Head of caudate nucleus (tissue), 42 donors: Measurements from ENCODE around the gene ACACA.
"Not testable (repeated sequence)": the region's sequence is repeated elsewhere in the genome, so short reads cannot be mapped to it uniquely, and the experiment has no call there.

Source experiments
- DNase-seq, 42 donors: peaks; one replicate each; pipeline versions ENCODE4 v3.0.0 to v3.0.0-alpha.2; 2020 to 2021; ENCODE audit warnings: mixed read lengths in 7 of 42
- intact Hi-C: fragments of 100-400 bp; cut with DNase I; formaldehyde crosslinking; loops from one replicate; pipeline ENCODE4 v1.15.0; 2022

The ACACA gene

DNA sequence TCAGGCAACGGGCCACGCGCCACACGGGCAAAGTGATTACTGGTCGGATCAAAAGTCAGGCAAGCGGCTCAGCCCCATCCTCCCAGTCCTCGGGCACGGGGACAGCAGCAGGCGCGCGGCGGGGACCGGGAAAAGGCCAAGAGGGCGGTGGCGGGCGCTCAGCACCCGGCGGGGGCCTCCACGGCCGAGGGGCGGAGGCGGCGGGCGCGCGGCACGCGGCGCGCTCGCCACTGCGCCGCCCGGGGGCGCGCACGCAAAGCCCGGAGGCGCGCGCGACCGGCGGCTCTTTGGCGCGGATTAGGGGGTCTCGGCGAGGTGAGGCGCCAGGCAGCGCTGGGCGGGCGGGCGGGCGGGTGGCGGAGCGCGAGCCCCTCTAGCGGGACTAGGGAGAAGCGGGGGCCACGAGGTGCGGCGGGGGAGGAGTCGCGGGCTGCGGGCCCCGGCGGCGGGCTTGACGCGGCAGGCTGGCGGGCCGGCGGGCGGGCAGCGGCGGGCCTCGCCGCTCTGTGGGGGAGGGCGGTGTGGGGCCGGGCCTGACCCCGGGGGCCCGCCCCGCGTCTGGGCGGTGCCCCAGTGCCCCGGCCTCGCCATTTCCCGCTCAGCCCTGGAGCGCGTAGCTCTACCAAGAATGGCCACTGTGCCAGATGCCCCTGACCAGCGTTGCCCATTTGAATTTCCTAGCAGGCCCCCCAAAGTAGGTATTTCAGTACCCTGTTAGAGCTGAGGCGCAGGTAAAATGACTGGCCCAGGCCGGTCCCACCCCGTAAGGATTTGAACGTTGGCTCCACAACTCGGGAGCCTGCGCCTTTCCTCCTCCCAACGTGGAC is at the start of gene ACACA, which contains the start of gene TADA2A:
Gene ACACA, minus strand, starts transcription at position 202 of the 827 bp plus-strand sequence. CDS start 537 bp downstream, outside the sequence.
Gene TADA2A, plus strand, starts transcription at position 252 of the 827 bp plus-strand sequence. CDS start 4,480 bp downstream, outside the sequence.
- intact Hi-C loops, result loop anchor here (5.0 kb wide), 2 partner anchors 35 to 50 kb away; no protein-coding TSS in a partner anchor
- DNase-seq, result peak; percentile 40 to 89 (median 74)

DNA sequence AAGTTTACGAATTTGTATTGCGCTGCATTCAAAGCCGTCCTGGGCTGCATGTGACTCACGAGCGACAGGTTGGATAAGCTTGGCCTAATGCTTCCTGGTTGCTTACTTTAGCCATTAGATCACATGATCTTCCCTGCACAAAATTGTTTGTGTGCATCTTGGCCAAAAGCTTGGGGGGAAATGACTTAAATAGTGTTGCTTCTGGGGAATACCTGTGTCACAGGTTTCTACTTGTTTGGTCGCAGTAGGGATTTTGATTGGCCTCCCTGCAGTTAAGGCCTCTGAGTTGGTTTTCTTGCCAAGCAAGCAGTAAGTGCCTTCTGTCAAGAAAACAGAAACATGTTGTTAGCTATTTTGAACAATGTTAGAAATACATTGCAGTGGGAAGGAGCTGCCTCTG is 43.5 kb upstream of the ACACA start:
- no peak for DNase-seq
- intact Hi-C loops, result no loop called here

DNA sequence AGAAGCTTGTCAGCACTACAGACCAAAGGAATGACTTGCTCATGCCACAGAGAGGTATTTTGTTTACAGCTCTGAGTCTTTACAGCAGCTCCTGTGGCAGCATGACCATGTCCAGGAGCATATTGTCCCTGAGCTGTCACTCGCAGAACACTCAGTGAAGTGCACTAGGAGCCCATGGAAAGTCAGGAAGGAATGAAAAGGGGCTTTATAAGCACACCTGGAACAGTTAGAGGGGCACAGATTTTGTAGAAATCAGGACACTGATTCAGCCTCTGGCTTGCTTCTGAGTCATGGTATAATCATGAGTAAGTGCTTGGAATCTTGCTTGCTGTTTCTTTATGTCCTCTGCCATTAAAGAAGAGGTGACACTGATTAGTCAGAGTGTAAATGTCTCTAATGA is 41.0 kb upstream of the ACACA start:
- peak in 1 of 42 donors; percentile 19 for DNase-seq
- intact Hi-C loops, result no loop called here

DNA sequence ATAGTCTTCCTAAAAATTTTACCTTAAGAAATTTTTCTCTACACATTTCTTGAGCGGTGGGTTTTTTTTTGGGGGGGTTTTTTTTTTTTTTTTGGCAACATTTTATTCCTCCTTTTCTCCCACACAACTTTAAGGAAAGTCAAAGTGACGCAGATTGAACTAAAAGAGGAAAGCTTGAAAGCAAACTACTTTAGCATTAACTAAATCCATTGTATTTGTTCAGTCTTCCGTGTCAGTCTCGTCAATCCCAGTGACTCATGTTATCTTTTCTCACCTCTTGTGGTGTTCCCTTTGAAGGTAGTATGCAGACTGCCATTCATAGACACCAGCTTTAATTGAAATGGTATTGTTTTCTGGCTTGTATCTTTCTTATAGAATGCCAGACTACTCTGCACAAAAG is 39.4 kb upstream of the ACACA start:
- intact Hi-C loops, result no loop called here
- DNase-seq, result peak in 11 of 42 donors; percentile 4 to 60 (median 26)

DNA sequence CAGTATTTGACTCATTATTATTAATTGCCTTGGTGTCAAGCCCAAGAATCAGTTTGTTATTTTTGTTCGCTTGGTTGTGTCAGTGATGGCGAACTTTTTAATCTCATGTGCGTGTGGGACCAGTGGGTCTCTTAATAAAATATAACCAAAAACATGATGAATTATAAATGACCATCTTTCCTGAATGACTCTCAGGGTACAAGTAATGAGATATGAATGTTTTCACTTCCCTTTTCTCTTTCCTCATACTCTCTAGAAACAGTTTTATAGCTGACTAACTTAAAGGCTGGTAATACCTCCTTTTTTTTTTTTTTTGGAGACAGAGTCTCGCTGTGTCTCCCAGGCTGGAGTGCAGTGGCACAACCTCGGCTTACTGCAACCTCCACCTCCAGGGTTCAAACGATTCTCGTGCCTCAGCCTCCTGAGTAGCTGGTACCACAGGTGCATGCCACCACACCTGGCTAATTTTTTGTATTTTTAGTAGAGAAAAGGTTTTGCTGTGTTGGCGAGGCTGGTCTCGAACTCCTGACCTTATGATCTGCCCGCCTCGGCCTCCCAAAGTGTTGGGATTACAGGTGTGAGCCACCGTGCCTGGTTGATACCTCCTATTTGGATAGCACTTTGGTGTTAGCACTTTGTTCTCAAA is 34.9 kb upstream of the ACACA start:
- intact Hi-C loops, DNase-seq: not testable (repeated sequence)

DNA sequence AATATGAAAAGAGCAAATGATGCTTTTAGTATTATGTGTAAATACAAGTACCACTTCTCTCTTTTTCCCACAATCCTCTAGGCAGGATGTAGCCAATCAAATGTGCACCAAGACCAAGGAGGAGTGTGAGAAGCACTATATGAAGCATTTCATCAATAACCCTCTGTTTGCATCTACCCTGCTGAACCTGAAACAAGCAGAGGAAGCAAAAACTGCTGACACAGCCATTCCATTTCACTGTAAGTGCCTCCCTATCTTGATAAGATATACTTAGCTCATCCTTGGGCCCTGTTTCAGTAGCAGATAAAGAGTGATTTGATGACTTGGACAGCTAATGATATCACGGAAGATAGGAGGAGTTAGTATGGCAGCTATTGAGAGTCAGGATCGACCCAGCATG is 33.8 kb upstream of the ACACA start:
- no peak for DNase-seq
- intact Hi-C loops, result no loop called here

DNA sequence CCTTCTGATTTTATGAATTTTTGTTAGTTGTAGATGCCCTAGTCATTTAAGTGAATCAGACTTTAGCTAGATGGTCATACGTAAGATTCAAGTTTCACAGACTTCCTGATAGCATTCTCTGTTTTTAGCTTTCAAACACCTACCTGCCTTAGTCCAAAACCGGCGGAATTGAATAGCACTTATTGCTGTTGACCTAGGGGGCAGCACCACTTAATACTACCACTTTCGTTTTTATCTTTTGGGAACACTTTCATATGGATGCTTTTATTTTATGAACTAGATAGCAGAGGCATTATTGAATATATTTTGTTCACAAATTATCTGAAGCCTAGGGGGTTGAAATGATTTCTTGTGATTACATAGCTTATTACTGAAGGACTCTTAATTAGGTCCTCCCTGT is 31.5 kb upstream of the ACACA start:
- intact Hi-C loops, result no loop called here
- peak in 1 of 42 donors; percentile 29 for DNase-seq

DNA sequence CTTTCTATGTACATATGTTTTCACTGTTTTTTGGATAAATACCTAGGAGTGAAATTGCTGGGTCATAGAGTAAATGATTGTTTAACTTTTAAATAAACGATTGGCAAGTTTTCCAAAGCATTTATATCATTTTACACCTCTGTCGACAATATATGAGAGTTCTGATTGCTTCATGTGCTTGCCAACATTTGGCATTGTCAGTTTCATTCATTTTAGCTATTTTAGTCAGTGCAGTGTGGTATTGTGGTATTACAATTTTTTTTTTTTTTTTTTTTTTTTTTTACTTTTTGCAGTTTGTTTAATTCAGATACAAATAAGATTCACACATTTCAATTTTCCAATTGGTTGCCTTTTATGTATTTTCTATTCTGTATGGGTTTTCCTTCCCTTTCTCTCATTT is 26.0 kb upstream of the ACACA start:
- DNase-seq, result no peak
- intact Hi-C loops, result no loop called here

DNA sequence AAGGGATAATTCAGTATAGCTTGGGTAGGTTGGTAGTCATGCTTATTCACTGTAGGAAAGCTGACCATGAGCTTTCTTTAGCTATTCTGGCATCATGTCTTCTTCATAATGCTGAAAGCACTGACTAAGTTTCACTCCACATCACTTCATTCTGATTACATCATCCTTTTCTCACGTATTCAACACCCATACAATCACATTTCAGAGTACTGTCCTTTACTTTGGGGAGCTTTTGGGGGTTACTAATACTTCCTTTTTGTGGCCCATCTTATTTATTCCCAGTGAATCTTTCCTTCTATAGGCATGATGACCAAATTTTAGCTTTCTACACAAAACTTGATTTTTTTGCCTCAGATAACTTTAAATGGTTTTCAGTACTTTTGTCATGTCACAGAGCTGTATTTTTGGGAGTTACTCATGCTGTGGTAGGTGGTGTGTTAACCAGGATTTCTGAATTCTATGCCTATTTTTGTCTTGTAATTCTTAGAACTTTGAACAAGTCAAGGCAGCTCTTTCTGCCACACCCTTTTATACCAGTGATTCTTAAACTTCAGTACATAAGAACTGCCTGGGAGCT is 23.5 kb upstream of the ACACA start:
- peak in 3 of 42 donors; percentile 12 to 36 (median 15) for DNase-seq
- intact Hi-C loops, result no loop called here

DNA sequence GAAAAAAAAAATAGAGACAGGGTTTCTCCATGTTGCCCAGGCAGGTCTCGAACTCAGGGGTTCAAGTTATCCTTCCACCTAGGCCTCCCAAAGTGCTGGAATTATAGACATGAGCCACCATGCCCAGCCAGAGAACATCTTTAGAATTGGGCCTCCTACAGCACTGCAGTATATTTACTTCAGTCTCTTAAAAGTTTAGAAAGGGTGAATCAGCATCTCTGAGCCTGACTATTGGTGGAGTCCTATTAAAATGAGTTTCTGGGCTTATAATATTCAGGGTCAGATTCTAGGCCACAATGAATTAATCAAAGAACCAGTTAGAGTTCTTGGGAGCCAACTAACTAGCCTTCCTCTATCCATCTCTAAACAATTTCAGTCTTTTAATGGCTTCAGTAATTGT is 22.8 kb upstream of the ACACA start:
- DNase-seq, result peak in 1 of 42 donors; percentile 26
- intact Hi-C loops, result no loop called here

DNA sequence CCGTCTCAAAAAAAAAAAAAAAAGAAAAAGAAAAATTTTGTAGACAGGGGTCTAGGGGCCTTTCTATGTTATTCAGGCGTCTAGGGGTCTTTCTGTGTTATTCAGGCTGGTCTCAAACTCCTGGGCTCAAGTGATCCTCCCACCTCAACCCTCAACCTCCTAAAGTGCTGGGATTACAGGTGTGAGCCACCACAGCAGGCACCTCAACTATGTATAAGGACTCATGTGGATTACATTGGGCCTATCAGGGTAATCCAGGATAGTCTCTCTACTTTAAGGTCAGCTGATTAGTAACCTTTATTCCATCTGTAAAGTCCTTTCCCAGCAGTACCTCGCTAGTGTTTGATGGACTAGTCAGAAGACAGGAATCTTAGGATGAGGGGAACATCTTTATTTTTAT is 22.4 kb upstream of the ACACA start:
- no peak for DNase-seq
- intact Hi-C loops, result no loop called here

DNA sequence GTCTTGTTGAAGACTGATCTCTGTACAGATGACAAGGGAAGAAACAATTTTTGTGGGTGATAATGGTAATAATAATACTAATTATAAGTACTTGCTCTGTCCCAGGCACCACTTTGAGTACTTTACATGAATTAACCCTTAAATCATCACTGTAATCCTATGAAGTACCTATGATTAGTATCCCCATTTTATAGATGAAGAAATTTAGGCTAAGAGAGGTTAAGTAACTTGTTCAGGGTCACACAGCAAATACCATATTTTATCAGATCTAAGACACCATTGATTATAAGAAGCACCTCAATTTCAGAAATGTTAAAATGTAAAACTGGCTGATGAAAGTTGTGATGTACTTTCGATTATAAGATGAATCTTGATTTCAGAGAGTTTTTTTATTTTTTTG is 18.6 kb upstream of the ACACA start:
- intact Hi-C loops, result no loop called here
- no peak for DNase-seq

DNA sequence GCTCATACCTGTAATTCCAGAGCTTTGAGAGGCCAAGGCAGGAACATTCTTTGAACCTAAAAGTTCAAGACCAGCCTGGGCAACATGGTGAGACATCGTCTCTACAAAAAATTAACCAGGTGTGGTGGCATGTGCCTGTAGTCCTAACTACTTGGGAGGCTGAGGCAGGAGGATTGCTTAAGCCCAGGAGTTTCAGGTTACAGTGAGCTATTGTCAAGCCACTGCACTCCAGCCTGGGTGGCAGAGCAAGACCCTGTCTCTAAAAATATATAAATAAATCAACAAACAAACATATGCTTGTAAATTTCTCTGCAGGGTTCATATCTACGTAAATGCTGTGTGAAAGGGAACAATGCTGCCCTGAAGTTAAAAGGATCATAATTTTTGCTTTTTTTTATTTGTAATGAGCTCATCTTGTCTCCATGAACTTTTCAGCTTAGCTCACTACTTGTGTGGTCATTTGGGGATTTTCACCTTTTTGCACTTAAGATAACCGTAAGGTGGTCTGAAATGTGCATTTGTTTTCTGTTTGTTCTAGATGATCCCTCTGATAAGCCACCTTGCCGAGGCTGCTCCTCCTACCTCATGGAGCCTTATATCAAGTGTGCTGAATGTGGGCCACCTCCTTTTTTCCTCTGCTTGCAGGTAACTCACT is 16.5 kb upstream of the ACACA start:
- peak in 1 of 42 donors; percentile 28 for DNase-seq
- intact Hi-C loops, result no loop called here

DNA sequence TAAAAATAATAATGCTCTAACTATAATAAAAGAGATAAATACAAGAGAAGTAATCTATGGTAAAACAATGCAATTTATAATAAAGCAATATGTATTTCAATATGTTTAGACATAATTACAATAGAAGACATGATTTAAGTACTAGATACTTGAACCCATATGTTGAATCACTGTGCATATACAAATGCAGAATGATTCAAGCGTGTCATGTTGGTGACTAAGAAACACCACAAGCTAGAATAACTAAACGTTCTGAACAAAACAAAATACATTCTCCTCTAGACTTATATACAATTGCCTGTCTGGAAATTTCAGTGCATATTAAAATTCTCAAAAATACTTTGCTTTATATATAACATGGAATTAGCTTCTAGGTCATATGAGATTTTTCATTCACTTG is 11.2 kb upstream of the ACACA start:
- intact Hi-C loops, result no loop called here
- no peak for DNase-seq

DNA sequence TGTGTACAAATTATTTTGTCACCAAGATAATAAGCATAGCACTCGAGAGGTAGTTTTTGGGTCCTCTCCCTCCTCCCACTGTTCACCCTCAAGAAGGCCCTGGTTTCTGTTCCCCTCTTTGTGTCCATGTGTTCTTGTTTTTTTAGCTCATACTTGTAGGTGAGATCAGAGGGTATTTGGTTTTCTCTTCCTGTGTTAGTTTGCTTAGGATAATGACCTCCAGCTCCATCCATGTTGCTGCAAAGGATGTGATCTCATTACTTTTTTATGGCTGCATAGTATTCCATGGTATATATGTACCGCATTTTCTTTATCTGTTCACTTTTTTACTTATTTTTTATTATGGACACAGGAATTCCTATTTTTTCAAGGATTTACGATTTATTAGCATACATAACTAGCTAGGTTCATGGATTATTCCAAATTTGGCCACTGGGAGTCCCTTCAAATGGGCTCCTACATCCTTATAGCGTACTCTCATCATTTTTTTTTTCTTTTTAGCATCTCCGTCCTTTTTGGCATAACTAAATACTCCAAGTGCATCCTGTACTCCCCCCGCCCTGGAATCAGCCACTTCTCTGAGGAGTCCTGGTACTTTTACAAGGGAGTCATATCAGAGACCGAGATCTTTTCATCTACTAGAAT is 7.4 kb upstream of the ACACA start:
- no peak for DNase-seq
- intact Hi-C loops, result no loop called here

DNA sequence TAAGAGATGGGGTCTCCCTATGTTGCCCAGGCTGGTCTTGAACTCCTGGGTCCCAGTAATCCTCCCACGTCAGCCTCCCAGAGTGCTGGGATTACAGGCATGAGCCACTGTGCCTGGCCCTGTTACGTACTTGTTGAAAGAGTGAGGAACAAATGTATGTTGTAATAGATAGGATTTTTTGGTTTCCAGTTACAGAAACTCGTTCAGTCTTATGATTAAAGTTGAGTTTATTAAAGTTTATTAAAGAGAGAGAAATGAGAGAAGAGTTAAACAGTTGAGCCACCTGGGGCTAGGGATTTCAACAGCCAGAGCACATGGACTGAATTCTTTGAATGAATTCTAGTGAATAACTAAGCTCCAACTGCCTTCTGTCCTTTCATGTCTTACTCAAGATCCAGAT is 3.7 kb upstream of the ACACA start:
- no peak for DNase-seq
- intact Hi-C loops, result no loop called here

DNA sequence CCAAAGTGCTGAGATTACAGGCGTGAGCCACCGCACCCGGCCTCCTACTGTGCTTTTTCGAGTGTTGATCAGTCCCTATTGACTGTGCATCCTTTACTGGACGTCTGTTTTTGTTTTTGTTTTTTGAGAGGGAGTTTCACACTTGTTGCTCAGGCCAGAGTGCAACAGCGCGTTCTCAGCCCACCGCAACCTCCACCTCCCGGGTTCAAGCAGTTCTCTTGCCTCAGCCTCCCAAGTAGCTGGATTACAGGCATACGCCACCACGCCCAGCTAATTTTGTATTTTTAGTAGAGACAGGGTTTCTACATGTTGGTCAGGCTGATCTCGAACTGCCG is 1.5 kb upstream of the ACACA start:
- DNase-seq, result not testable (repeated sequence)
- intact Hi-C loops, result loop anchor here (5.0 kb wide), 2 partner anchors 36 to 51 kb away; no protein-coding TSS in a partner anchor

DNA sequence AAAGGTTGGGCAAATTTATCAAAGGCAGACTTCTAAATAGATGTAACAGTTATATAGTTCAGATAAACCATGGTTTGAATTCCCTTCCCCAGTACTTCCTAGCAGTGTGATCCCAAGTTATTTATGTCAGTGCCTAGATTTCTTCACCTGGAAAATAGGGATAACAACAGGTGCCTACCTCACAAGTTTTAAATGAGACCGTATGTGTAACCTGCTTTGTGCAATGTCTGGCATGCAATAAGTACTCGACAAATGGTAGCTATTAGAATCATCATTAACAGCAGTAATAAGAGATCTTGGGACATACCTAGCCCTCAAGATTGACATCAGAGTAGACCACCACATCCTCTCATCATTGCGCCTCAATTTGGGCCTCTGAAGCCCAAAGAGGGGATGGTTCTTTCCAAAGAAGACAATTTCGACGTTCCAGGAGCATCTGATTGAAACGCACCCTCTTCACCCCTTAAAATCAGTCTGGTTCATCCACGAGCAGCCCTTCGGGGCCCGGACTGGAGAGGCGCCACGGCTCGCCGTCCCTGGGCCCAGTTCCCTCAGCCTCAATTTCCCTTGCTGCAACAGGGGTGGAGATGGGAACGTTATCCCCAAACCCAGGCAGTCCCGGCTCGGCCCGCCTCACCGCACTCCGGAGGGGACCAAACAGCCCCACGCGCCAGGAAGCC is 541 bp downstream of the ACACA start:
- intact Hi-C loops, result loop anchor here (5.0 kb wide), 2 partner anchors 34 to 49 kb away; no protein-coding TSS in a partner anchor
- DNase-seq, result no peak
